ENCODE data around the gene IGDCC3.
"Not testable (repeated sequence)": the region's sequence is repeated elsewhere in the genome, so short reads cannot be mapped to it uniquely, and the experiment has no call there.

The IGDCC3 gene

GRCh38 chr15:65405791-65406423 lies 28.1 kb upstream of the IGDCC3 start:
- no peak for DNase-seq

GRCh38 chr15:65404186-65404872 lies 26.5 kb upstream of the IGDCC3 start:
- DNase-seq, result no peak

DNA sequence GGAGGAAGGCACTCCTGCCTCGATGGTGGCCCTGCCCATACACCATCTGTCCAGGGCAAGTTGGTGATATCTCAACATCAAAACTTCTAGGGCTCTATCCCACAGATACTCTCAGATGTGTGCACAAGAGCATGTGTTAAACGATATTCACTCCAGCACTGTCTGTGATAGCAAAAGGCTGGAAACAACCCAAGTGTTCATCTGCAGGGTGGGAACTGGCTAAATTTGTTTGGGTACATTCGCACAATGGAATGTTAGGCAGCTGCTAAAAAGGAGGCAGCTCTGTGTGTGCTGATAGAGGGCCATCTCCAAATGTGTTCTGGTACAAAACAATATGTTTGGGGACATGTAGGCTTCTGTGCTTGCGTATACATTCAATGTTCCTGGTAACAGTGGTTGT lies 25.2 kb upstream of the IGDCC3 start:
- no peak for DNase-seq

GRCh38 chr15:65401611-65402240 lies 23.9 kb upstream of the IGDCC3 start:
- DNase-seq, result no peak

- DNase-seq, result peak; percentile 93
These were observed 23.2 kb upstream of the IGDCC3 start for GRCh38 chr15:65400760-65401610.

DNA sequence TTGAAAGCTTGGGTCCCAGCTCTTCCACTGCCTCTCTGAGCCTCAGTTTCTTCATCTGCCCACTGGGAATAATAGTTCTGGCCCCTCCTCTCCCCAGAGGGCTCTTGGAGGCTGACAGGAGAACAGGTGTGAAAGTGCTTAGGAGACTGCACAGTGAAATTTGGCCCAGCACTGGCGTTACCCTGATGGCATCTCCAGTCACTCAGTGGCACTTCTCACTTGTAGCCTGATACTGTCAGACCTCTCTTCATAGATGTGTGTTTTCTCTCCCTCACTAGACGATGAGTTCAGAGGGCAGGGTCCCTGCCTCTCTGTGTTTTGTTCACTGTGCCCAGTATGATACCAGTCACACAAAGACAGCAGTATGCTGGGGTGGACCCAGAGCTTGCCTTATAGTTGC lies 22.2 kb upstream of the IGDCC3 start:
- no peak for DNase-seq

- no peak for DNase-seq
These were observed 21.4 kb upstream of the IGDCC3 start for GRCh38 chr15:65399001-65399706.

GRCh38 chr15:65398486-65398885 lies 20.7 kb upstream of the IGDCC3 start:
- not testable (repeated sequence) for DNase-seq

- DNase-seq, result no peak
These were observed 19.1 kb upstream of the IGDCC3 start for GRCh38 chr15:65396965-65397317.

DNA sequence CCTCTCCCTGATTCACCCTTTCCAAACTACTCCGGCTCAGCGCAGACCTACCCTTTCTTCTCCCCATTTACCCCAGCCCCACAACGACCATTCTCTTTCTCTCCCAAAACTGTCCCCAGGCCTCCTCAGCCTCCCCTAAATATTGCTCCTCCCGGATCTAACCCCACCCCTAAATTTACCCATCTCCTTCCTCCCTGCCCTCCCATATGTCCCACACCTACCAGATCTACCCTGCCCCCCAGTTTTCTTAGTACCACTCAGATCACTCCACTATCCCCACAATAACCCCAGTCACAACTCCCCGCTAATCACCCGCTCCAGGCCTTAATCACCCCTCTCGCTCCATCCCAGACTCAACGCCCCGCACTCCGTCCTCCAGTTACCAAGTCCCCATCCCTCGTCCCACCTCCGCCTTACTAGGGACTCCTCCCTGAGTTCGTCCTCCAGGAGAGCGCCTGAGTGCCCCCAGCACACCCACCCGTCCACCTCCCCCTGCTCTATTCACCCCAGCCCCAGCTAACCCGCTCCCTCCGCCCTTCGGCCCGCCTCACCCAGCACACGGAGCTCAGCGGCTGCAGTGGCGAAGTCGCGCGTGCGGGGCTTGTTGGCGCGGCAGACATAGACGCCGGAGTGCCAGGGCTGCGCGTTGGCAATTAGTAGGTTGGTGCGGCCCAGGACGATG lies 18.6 kb upstream of the IGDCC3 start:
- DNase-seq, result no peak

- DNase-seq, result no peak
These were observed 17.9 kb upstream of the IGDCC3 start for GRCh38 chr15:65395567-65396202.

DNA sequence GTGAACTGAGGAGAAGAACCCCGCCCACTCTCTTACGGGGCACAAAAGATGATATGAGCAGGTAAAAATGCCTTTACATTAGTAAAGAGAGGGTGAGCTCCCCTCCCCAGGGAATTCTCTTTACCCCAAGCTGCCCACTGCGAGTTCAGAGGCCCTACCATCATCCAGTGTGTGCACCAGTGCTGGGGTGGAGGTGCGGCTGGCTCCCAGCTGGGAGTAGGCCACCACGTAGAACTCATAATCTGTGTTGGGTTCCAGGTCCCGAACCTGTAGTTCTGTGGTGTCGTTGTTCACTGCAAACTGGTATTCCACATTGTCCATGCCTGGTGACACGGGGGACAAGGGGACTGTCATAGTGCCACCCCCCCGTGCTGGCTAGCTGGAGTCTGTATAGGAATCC lies 17.1 kb upstream of the IGDCC3 start:
- DNase-seq, result no peak

DNA sequence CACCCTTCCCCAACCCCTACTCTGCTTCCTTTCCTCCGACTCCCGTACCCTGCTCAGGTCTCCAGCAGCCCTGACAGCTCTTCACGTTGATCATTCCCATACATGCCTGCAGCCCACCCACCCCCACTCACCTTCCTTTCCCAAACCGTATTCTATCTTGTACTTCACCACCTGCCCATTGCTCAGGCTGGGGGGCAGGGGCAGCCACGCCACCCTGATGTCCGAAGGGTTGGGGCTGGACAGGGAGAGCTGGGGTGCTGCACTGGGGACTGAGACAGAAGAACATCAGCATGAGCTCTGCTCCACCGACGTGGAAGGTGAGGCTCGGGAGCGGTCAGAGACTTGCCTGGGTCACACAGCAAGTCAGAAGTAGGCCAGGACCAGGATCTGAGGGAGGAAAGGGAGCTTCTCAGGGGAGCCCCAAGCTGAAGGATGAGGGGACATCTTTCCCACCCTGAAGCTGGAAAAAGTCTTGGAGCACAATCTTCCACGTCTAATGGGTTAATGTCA lies 16.5 kb upstream of the IGDCC3 start:
- DNase-seq, result no peak

GRCh38 chr15:65393557-65393956 lies 15.8 kb upstream of the IGDCC3 start:
- DNase-seq, result no peak

- no peak for DNase-seq
These were observed 15.3 kb upstream of the IGDCC3 start for GRCh38 chr15:65393091-65393490.

DNA sequence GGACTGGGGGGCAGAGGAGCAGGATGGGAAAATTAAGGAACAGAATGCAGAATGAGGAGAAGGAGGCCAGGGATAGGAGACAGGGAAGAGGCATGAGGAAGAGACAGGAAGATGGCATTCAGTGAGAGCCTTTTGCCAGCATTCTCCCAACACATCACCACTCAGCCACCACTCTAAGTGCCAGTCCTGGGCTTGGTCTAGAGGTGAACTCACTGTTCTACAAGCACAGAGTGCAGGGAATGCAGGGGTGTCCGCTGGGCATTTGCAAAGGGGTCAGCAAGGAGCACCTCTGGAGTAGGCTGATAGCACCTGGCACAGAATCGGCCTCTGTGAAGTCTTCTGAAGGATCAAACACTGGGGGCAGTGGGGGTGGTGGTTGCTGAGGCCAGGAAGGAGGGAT lies 14.6 kb upstream of the IGDCC3 start:
- no peak for DNase-seq

DNA sequence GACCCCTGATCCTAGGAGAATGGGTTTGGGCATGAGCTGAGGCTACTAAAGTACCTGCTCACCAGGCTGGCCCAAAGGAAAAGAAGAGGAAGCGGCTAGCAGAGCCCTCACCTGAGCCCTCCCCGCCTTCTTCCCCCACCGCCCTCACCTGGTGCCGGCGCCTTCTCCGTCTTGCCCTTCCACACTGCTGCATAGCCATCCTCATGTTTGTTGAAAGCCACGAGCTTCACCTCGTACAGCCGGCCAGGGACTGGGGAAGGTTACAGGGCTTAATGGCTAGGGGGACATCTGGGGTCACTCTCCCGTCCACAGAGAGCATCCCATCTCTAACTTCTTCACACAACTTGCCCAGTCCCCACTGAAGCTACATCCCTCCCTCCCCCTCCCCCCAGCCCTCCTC lies 13.9 kb upstream of the IGDCC3 start:
- no peak for DNase-seq

GRCh38 chr15:65390447-65390846 lies 12.6 kb upstream of the IGDCC3 start:
- no peak for DNase-seq

DNA sequence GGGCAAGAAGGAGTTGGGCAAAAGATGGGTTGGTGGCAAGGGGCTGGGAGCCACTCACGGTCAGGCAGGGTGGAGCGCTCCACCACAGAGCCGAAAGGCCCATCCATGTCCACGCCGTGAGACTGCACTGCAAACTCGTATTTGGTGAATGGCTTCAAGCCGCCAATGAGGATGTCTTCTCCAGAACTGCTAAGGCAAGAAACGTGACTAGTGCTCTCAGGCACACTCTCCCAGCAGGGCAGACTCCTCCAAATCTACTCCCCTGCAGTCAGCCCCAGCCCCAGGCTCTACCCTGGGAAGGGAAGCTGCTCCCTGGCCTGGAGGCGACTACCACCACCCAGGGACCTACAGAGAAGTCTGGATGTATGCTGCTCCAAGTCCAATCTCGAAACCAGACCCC lies 11.4 kb upstream of the IGDCC3 start:
- no peak for DNase-seq

GRCh38 chr15:65388306-65389080 lies 10.7 kb upstream of the IGDCC3 start:
- no peak for DNase-seq

DNA sequence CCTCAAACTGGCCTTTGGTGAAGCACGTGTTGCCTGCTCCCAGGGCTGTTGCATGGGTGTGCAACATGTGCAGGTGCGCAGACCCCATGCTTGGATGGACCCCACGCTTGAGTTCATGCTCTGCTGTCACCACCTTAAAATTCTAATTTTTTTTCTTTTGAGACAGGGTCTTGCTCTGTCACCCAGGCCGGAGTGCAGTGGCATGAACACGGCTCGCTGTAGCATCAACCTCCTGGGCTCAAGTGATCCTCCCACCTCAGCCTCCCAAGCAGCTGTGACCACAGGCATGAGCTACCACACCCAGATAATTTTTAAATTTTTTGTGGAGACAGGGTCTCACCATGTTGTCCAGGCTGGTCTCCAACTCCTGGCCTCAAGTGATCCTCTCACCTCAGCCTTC lies 9.1 kb upstream of the IGDCC3 start:
- no peak for DNase-seq

Measured in NCI-H1105 (cell line).